Keratinocyte (primary cell): ENCODE results near the gene ZCWPW2. TPM values are rescaled to one million over a fixed set of nuclear protein-coding genes. Genes with fewer than 3 reads are reported as not detected.

ENCODE experiments used
- DNase-seq: peaks from one replicate; pipeline ENCODE4 v3.0.0-alpha.2; 2011; ENCODE audit warnings: low read depth, missing footprints, low spot score
- FAIRE-seq: peaks from 2 replicates; lab custom pipeline; 2011; peaks lifted over from hg19 to GRCh38; lab: Jason Lieb, UNC
- H2AFZ ChIP-seq: 2 replicates; pipeline ENCODE4 v1.6.0; 2012; ENCODE audit warnings: low read length, control low read depth, inconsistent platforms; ENCODE audit not compliant: control insufficient read depth
- H3K27ac ChIP-seq: 2 replicates; pipeline ENCODE4 v1.5.1; 2011; ENCODE audit warnings: low read length; ENCODE audit not compliant: control insufficient read depth, insufficient read depth
- H3K27me3 ChIP-seq: 3 replicates; pipeline ENCODE4 v1.6.0; 2011; ENCODE audit warnings: low read length; ENCODE audit not compliant: control insufficient read depth, insufficient read depth; ENCODE audit errors: extremely low read depth
- H3K36me3 ChIP-seq, 2 experiments: 2 replicates in 1 of 2; 3 replicates in 1 of 2; pipeline ENCODE4 v1.5.1; 2011; ENCODE audit warnings: low read length in 2 of 2, mild to moderate bottlenecking in 1 of 2; ENCODE audit not compliant: control insufficient read depth in 2 of 2, insufficient read depth in 2 of 2; ENCODE audit errors: extremely low read depth in 1 of 2
- H3K4me1 ChIP-seq: 3 replicates; pipeline ENCODE4 v1.5.1; 2011; ENCODE audit warnings: low read length; ENCODE audit not compliant: control insufficient read depth, insufficient read depth; ENCODE audit errors: extremely low read depth
- H3K4me2 ChIP-seq: 3 replicates; pipeline ENCODE4 v1.6.0; 2011; ENCODE audit warnings: low read depth, low read length; ENCODE audit not compliant: control insufficient read depth, insufficient read depth; ENCODE audit errors: extremely low read depth
- H3K4me3 ChIP-seq, 3 experiments: fragments of 200-600 bp in 1 of 3; sonication (generic) in 1 of 3; 2 replicates in 2 of 3; 3 replicates in 1 of 3; pipeline ENCODE4 v1.5.1; 2011 to 2016; ENCODE audit warnings: low read length in 3 of 3, mild to moderate bottlenecking in 3 of 3, control low read depth in 2 of 3, inconsistent platforms in 1 of 3, low read depth in 1 of 3, mixed read lengths in 1 of 3, mixed run types in 1 of 3, moderate library complexity in 1 of 3; ENCODE audit not compliant: control insufficient read depth in 2 of 3, insufficient read depth in 2 of 3; ENCODE audit errors: extremely low read depth in 1 of 3
- H3K79me2 ChIP-seq: 2 replicates; pipeline ENCODE4 v1.6.0; 2012; ENCODE audit warnings: low read length; ENCODE audit not compliant: control insufficient read depth, insufficient read depth
- H3K9ac ChIP-seq: 3 replicates; pipeline ENCODE4 v1.6.0; 2011; ENCODE audit warnings: low read length; ENCODE audit not compliant: control insufficient read depth, insufficient read depth; ENCODE audit errors: extremely low read depth
- H3K9me1 ChIP-seq: 3 replicates; pipeline ENCODE4 v1.6.0; 2011; ENCODE audit warnings: low read length; ENCODE audit not compliant: control insufficient read depth, insufficient read depth; ENCODE audit errors: extremely low read depth
- H3K9me3 ChIP-seq: 2 replicates; pipeline ENCODE4 v1.5.1; 2012; ENCODE audit warnings: low read depth, low read length; ENCODE audit not compliant: control insufficient read depth
- H4K20me1 ChIP-seq: 3 replicates; pipeline ENCODE4 v1.6.0; 2011; ENCODE audit warnings: low read length; ENCODE audit not compliant: control insufficient read depth, insufficient read depth; ENCODE audit errors: extremely low read depth
- CTCF ChIP-seq, 3 experiments: IDR thresholded peaks in 1 of 3; conservative IDR thresholded peaks in 1 of 3; optimal IDR thresholded peaks in 1 of 3; 2 replicates in 2 of 3; 3 replicates in 1 of 3; pipeline versions ENCODE3 to v1.5.1; 2011; ENCODE audit warnings: low read length in 3 of 3, mild to moderate bottlenecking in 3 of 3, moderate library complexity in 2 of 3, control low read depth in 1 of 3, inconsistent platforms in 1 of 3; ENCODE audit not compliant: insufficient read depth in 2 of 3; ENCODE audit errors: extremely low read depth in 1 of 3
- EZH2 ChIP-seq: IDR thresholded peaks from one replicate; pipeline ENCODE4 v1.6.1; 2012; ENCODE audit warnings: inconsistent platforms, mild to moderate bottlenecking, low read length, moderate library complexity
- dilution Hi-C: fragments of 300-500 bp; cut with MboI; formaldehyde crosslinking; loops from one replicate; pipeline ENCODE4 v1.7.0; 2020; ENCODE audit warnings: low sequenced_read_pairs; ENCODE audit not compliant: extremely low pct_ligation_motif_present
- polyA plus RNA-seq, 5 experiments: library from polyadenylated mRNA; depleted of rRNA in 3 of 5; stranded (reverse) in 3 of 5; stranded (forward) in 1 of 5; unstranded in 1 of 5; fragments of >200 nt; gene quantifications; 1 replicate in 1 of 5; 2 replicates in 3 of 5; 3 replicates in 1 of 5; pipeline versions ENCODE4 v1.2.1 to v1.2.3, GENCODE V29; 2011 to 2012; ENCODE audit warnings: missing spikeins in 2 of 5, low read depth in 1 of 5, low replicate concordance in 1 of 5

Gene ZCWPW2
- polyA plus RNA-seq, 1 donor (not counting 4 experiments of a cell fraction or from before 2014, with no cell fraction given): 0.58 TPM

GRCh38 chr3:28345690-28346089 lies 2.8 kb upstream of the ZCWPW2 start:
- TF ChIP-seq CTCF (optimal IDR thresholded peaks at IDR 0.05 in 1 of 3, IDR thresholded peaks at IDR 0.05 in 1 of 3, conservative IDR thresholded peaks at IDR 0.05 in 1 of 3; ENCODE audit: extremely low read depth in 1 of 3, insufficient read depth in 2 of 3, low read length in 3 of 3) (no peak), EZH2 (no peak)
- Histone ChIP-seq H3K9me3 (no peaks in the 10 kb centered on the region), H3K9me1 (peaks cover 2% of the 10 kb centered on the region), H2AFZ (no peak overlapping the region), H4K20me1 (peaks cover 2% of the 10 kb centered on the region), H3K4me2 (peak overlapping the region; percentile 91), H3K4me3 (peak overlapping the region in 1 of 3 experiments; percentile 2), H3K27me3 (no peaks in the 10 kb centered on the region), H3K4me1 (peaks cover 25% of the 10 kb centered on the region), H3K27ac (no peak overlapping the region), H3K79me2 (peaks cover 65% of the 10 kb centered on the region), H3K36me3 (no peaks in the 10 kb centered on the region), H3K9ac (no peak overlapping the region)
- DNase-seq (no peak), FAIRE-seq (no peak)
- dilution Hi-C loops: no loop called here

GRCh38 chr3:28347374-28348264 lies 902 bp upstream of the ZCWPW2 start:
- DNase-seq (no peak), FAIRE-seq (peak; percentile 67)
- no peak for TF ChIP-seq CTCF (optimal IDR thresholded peaks at IDR 0.05 in 1 of 3, IDR thresholded peaks at IDR 0.05 in 1 of 3, conservative IDR thresholded peaks at IDR 0.05 in 1 of 3; ENCODE audit: extremely low read depth in 1 of 3, insufficient read depth in 2 of 3, low read length in 3 of 3)
- TF ChIP-seq EZH2: no peak
- Histone ChIP-seq H4K20me1 (no peaks in the 10 kb centered on the region), H3K9me3 (no peaks in the 10 kb centered on the region), H3K9me1 (no peaks in the 10 kb centered on the region), H3K4me3 (peak overlapping the region; percentile 62 to 94 (median 91)), H3K27ac (peak overlapping the region; percentile 98), H3K27me3 (no peaks in the 10 kb centered on the region), H3K79me2 (peaks cover 52% of the 10 kb centered on the region), H3K4me2 (peak overlapping the region; percentile 91), H3K4me1 (peaks cover 22% of the 10 kb centered on the region), H3K36me3 (no peaks in the 10 kb centered on the region), H3K9ac (peak overlapping the region; percentile 94), H2AFZ (peak overlapping the region; percentile 88)
- dilution Hi-C loops: no loop called here
